Renal cortex interstitium (tissue), 11 donors: ENCODE data around the gene NISCH. TPM values are rescaled to one million over a fixed set of nuclear protein-coding genes. Genes with fewer than 3 reads are reported as not detected.

Experiments
- DNase-seq, 11 donors: peaks; one replicate each; pipeline ENCODE4 v3.0.0-alpha.2; 2013; ENCODE audit warnings: low read depth in 9 of 11, low spot score in 4 of 11; ENCODE audit errors: extremely low read depth in 1 of 11
- polyA plus RNA-seq, 3 donors: library from polyadenylated mRNA; unstranded; fragments of 120-200 nt; gene quantifications; one replicate each; pipeline ENCODE4 v1.2.1, GENCODE V29; 2013; ENCODE audit not compliant: insufficient read length in 3 of 3

NISCH gene
- polyA plus RNA-seq, 3 donors, result 99.3 to 150 (median 115) TPM

GRCh38 chr3:52481819-52482521 is 26.6 kb downstream of the NISCH start:
- no peak for DNase-seq

GRCh38 chr3:52483081-52483480 is 27.7 kb downstream of the NISCH start:
- no peak for DNase-seq

GRCh38 chr3:52483577-52484381 is 28.4 kb downstream of the NISCH start:
- no peak for DNase-seq

GRCh38 chr3:52484680-52485461 is 29.5 kb downstream of the NISCH start:
- no peak for DNase-seq

GRCh38 chr3:52487050-52487787 is 31.8 kb downstream of the NISCH start:
- DNase-seq, result no peak

- DNase-seq, result no peak
Measured at GRCh38 chr3:52487788-52488691, 32.6 kb downstream of the NISCH start.

GRCh38 chr3:52488746-52489145 is 33.3 kb downstream of the NISCH start:
- no peak for DNase-seq

- no peak for DNase-seq
Measured at GRCh38 chr3:52489453-52489852, 34.0 kb downstream of the NISCH start.

GRCh38 chr3:52490035-52490938 is 34.9 kb downstream of the NISCH start:
- DNase-seq, result no peak

- peak in 1 of 11 donors; percentile 25 for DNase-seq
Measured at GRCh38 chr3:52490939-52491526, 35.6 kb downstream of the NISCH start.

- no peak for DNase-seq
Measured at GRCh38 chr3:52492059-52492458, 36.7 kb downstream of the NISCH start.

- DNase-seq, result no peak
Measured at GRCh38 chr3:52493232-52494017, 38.0 kb downstream of the NISCH start.

- no peak for DNase-seq
Measured at GRCh38 chr3:52494445-52494844, 39.0 kb downstream of the NISCH start.

- DNase-seq, result no peak
Measured at GRCh38 chr3:52494886-52495495, 39.6 kb downstream of the NISCH start, which contains the start of gene STAB1. Gene STAB1 (plus strand): TSS chr3:52495338. CDS start chr3:52495414, 76 bp downstream.

GRCh38 chr3:52495777-52496602 is 40.6 kb downstream of the NISCH start:
- no peak for DNase-seq
